Left ventricle myocardium inferior (tissue), 1 donor: Measurements from ENCODE around the gene DPEP2NB. TPM values are rescaled to one million over a fixed set of nuclear protein-coding genes. Genes with fewer than 3 reads are reported as not detected.

Experiments used
- DNase-seq: peaks from one replicate; pipeline ENCODE4 v3.0.0-alpha.2; 2020
- H3K27ac ChIP-seq: fragments of 200-600 bp; replicated peaks from 2 replicates; pipeline ENCODE4 v1.8.0; 2021
- H3K27me3 ChIP-seq: fragments of 200-600 bp; 2 replicates; pipeline ENCODE4 v1.8.0; 2021; ENCODE audit warnings: low read depth
- H3K36me3 ChIP-seq: fragments of 200-600 bp; 2 replicates; pipeline ENCODE4 v1.8.0; 2021
- H3K4me1 ChIP-seq: fragments of 200-600 bp; 2 replicates; pipeline ENCODE4 v1.8.0; 2021
- H3K4me3 ChIP-seq: fragments of 200-600 bp; 2 replicates; pipeline ENCODE4 v1.8.0; 2021; ENCODE audit warnings: mild to moderate bottlenecking, moderate library complexity
- H3K9me3 ChIP-seq: fragments of 200-600 bp; replicated peaks from 2 replicates; pipeline ENCODE4 v1.8.0; 2021
- CTCF ChIP-seq: fragments of 200-600 bp; IDR thresholded peaks from 2 replicates; pipeline ENCODE4 v1.8.0; 2021; ENCODE audit warnings: antibody characterized with exemption, mild to moderate bottlenecking, borderline replicate concordance
- intact Hi-C: fragments of 100-400 bp; cut with micrococcal nuclease; formaldehyde crosslinking; loops from one replicate; pipeline ENCODE4 v1.11.0; 2022
- long read RNA-seq: library from polyadenylated mRNA; unstranded; transcript quantifications from one replicate; pipeline ENCODE4 v2.0.0, GENCODE V29; 2021
- total RNA-seq: library from RNA; stranded (reverse); fragmentation: NEBNext Ultra II Directional; extraction: Animal tissue kit (Norgen Biotek cat#: 25700); gene quantifications from one replicate; pipeline ENCODE4 v1.2.1, GENCODE V29; 2021
- donor health status: DM: no; HTN: yes; CAD: no; lungs with severe emphysema.

Gene DPEP2NB, protein sequence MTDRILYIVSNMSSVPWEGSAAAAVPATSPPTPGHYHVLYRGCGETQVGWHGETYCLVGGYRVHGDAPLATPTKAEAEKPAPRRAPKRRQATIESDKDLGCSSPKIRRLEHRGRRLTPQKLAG
- not detected for total RNA-seq
- long read RNA-seq, result 0 reads

- intact Hi-C loops, result no loop called here
- no peak for DNase-seq
- H3K4me3 ChIP-seq, result no peak within 1 kb of the TSS
- H3K27ac ChIP-seq, result no peak within 1 kb of the TSS
- no peaks in the 10 kb centered on the region for H3K27me3 ChIP-seq
- H3K36me3 ChIP-seq, result no peaks in the 10 kb centered on the region
- H3K9me3 ChIP-seq, result no peaks in the 10 kb centered on the region
- no peaks in the 10 kb centered on the region for H3K4me1 ChIP-seq
- TF ChIP-seq CTCF, result no peak
These were observed at the start of gene DPEP2NB for GRCh38 chr16:68015681-68016080. Gene DPEP2NB (minus strand): TSS chr16:68015911. CDS start chr16:68015770, 141 bp downstream.

- DNase-seq, result peak; percentile 63
- intact Hi-C loops, result no loop called here
- Histone ChIP-seq H3K36me3 (peaks cover 4% of the 10 kb centered on the region), H3K27me3 (no peaks in the 10 kb centered on the region), H3K4me3 (no peak overlapping the region), H3K9me3 (no peaks in the 10 kb centered on the region), H3K27ac (peak overlapping the region; percentile 60), H3K4me1 (peaks cover 37% of the 10 kb centered on the region)
- TF ChIP-seq CTCF, result peak; percentile 90
These were observed 49.2 kb upstream of the DPEP2NB start for GRCh38 chr16:68064791-68065365.

DNA sequence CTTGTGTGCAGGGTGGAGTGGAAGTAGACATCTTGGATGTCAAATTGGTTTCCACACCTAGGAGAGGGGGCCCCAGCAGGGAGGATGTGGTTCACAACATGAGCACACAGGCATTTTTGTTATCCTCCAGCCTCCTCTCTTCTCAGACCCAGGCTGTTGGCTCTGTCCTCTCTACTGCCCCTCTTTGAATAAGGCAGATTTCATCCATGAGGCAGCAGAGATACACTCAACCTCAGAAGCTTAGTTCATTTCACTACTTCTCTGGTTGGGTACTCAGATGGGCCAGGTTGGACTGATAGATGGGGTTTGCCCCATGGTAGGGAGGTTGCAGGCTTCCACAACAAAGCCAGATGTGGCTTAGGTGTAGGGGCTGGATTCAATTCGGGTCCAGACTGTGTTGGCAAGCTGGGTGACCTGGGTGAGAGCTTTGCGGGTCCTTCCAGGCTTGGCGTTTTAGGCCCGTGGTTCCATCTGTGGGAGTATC, 47.2 kb upstream of the DPEP2NB start:
- Histone ChIP-seq H3K4me1 (peaks cover 23% of the 10 kb centered on the region), H3K9me3 (no peaks in the 10 kb centered on the region), H3K27me3 (no peaks in the 10 kb centered on the region), H3K36me3 (peaks cover 8% of the 10 kb centered on the region), H3K4me3 (no peak overlapping the region), H3K27ac (no peak overlapping the region)
- TF ChIP-seq CTCF, result no peak
- intact Hi-C loops, result no loop called here
- DNase-seq, result no peak

DNA sequence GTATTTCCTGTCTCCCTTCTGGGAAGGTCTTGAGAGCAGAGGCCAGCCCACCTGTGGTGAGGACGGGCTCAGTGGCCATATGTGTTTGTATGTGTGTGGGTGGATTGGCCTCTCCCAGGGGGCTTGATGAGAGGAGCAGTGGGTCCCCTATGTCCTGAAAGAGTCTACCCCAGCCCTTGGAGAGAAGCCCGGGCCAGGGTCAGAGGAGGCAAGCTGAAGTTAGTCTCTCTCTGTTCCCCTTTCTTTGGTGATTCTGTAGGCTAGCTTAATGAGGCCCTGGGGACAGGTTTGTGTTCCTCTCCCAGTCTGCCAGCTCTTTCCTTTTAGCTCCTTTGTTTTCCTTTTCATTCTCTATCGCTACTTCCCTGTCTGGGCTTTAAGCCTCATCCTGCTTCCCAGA, 45.7 kb upstream of the DPEP2NB start:
- DNase-seq, result no peak
- no peak overlapping the region for H3K4me3 ChIP-seq
- no peaks in the 10 kb centered on the region for H3K27me3 ChIP-seq
- H3K36me3 ChIP-seq, result peaks cover 11% of the 10 kb centered on the region
- intact Hi-C loops, result no loop called here
- TF ChIP-seq CTCF, result no peak
- H3K27ac ChIP-seq, result no peak overlapping the region
- H3K4me1 ChIP-seq, result peaks cover 23% of the 10 kb centered on the region
- H3K9me3 ChIP-seq, result no peaks in the 10 kb centered on the region

DNA sequence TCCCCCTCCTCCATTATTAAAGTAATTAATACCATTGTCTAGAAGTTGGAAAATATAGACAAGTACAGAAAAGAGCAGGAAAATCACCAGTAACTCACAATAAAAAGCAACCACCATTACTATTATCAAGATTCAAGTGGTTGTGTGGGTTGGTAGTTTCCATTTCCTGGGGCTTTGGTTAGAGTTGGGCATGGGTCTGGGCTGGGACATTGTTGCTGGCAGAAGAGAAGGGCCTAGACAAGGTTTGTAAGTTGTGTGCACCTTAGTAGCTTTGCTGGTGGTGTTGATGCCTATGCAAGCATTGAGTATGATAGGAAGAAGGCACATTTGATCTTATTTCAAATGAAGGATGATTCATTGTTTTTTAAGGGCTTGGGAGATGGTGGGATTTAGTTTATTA, 44.1 kb upstream of the DPEP2NB start:
- peaks cover 18% of the 10 kb centered on the region for H3K36me3 ChIP-seq

More for the DNA sequence above, 44.1 kb upstream of the DPEP2NB start:
- no peaks in the 10 kb centered on the region for H3K27me3 ChIP-seq
- DNase-seq, result no peak
- intact Hi-C loops, result no loop called here
- no peak for TF ChIP-seq CTCF
- H3K9me3 ChIP-seq, result no peaks in the 10 kb centered on the region
- peak overlapping the region; percentile 56 for H3K27ac ChIP-seq
- H3K4me3 ChIP-seq, result no peak overlapping the region
- peaks cover 8% of the 10 kb centered on the region for H3K4me1 ChIP-seq
